Suppressor macrophage treated with lipopolysaccharide for 4 hours (primary cell): Measurements from ENCODE around the gene ARHGEF7.

Experiments
- DNase-seq: peaks from one replicate; pipeline ENCODE4 v3.0.0-alpha.2; 2020

ARHGEF7 gene

GRCh38 chr13:111202156-111202621 lies 87.1 kb downstream of the ARHGEF7 start:
- no peak for DNase-seq

- peak; percentile 48 for DNase-seq
Observed at GRCh38 chr13:111202745-111203144, 87.6 kb downstream of the ARHGEF7 start.

GRCh38 chr13:111203736-111204389 lies 88.8 kb downstream of the ARHGEF7 start:
- DNase-seq: no peak

GRCh38 chr13:111204438-111205177 lies 89.5 kb downstream of the ARHGEF7 start:
- no peak for DNase-seq

GRCh38 chr13:111206148-111206547 lies 91.0 kb downstream of the ARHGEF7 start:
- no peak for DNase-seq

- no peak for DNase-seq
Observed at GRCh38 chr13:111209613-111210012, 94.5 kb downstream of the ARHGEF7 start.

GRCh38 chr13:111210091-111210490 lies 95.0 kb downstream of the ARHGEF7 start:
- no peak for DNase-seq

- no peak for DNase-seq
Observed at GRCh38 chr13:111210544-111211469, 95.7 kb downstream of the ARHGEF7 start.

- no peak for DNase-seq
Observed at GRCh38 chr13:111211789-111212516, 96.8 kb downstream of the ARHGEF7 start.

GRCh38 chr13:111212517-111212873 lies 97.4 kb downstream of the ARHGEF7 start:
- DNase-seq: no peak

- peak; percentile 40 for DNase-seq
Observed at GRCh38 chr13:111213964-111214726, 99.0 kb downstream of the ARHGEF7 start.

- DNase-seq: no peak
Observed at GRCh38 chr13:111215081-111216047, 100.3 kb downstream of the ARHGEF7 start.

- no peak for DNase-seq
Observed at GRCh38 chr13:111216166-111216960, 101.3 kb downstream of the ARHGEF7 start.

- no peak for DNase-seq
Observed at GRCh38 chr13:111217641-111218040, 102.5 kb downstream of the ARHGEF7 start.

- peak; percentile 23 for DNase-seq
Observed at GRCh38 chr13:111219280-111219679, 104.2 kb downstream of the ARHGEF7 start.

GRCh38 chr13:111219950-111220349 lies 104.8 kb downstream of the ARHGEF7 start:
- DNase-seq: no peak

GRCh38 chr13:111225166-111225565 lies 110.1 kb downstream of the ARHGEF7 start:
- DNase-seq: no peak

- no peak for DNase-seq
Observed at GRCh38 chr13:111225810-111226546, 110.9 kb downstream of the ARHGEF7 start.

- DNase-seq: no peak
Observed at GRCh38 chr13:111227405-111227804, 112.3 kb downstream of the ARHGEF7 start.
